NT2/D1 (cell line): ENCODE data around the gene MYO1F.

Experiments
- YY1 ChIP-seq: IDR thresholded peaks from 2 replicates; pipeline ENCODE4 v1.6.1; 2011; ENCODE audit not compliant: insufficient read length, insufficient read depth
- ZNF274 ChIP-seq: IDR thresholded peaks from 2 replicates; pipeline ENCODE4 v1.6.1; 2011; ENCODE audit warnings: mild to moderate bottlenecking, low read depth, low read length

GRCh38 chr19:8567522-8568172 lies 9.6 kb downstream of the MYO1F start:
- TF ChIP-seq ZNF274 (no peak), YY1 (no peak)
